ENCODE results near the gene UBE2D4.
A peak's percentile ranks its signal among the peaks of the same experiment; 100 is the strongest.

Gene UBE2D4

DNA sequence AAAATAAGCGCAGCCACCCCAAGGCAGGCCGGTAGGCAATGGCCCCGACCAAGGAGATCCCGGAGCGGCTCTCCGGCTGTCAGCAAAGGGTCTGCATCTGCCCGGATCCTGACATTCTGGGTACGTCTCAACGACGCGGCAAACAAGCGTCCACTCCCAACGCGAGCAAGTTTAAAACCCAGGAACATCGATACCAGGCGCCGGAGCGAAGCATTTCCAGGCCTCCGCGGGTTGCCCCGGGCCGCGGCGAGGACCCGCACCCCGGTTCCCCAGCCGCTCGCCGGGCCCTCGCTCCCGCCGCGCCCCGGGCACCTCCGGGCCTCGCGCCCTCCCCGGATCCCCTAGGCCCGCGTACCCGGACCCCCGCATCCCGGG lies 20.3 kb upstream of the UBE2D4 start:
- ChIA-PET CTCF (interaction anchor here (1.0 to 1.7 kb wide), 2 partner anchors 12 to 13 kb away, joined by 3 to 6 read pairs; no protein-coding TSS in a partner anchor), POLR2A (interaction anchor here (1.2 kb wide), 1 partner anchor 37 kb away, joined by 3 read pairs; the partner anchor contains the start of gene MRPS24)
- peak overlapping the region; percentile 71 for H3K4me3 ChIP-seq (ENCODE audit: low read depth, low read length)
- DNase-seq (ENCODE audit: low read depth, low spot score), result no peak
- TF ChIP-seq CTCF (IDR thresholded peaks at IDR 0.05; ENCODE audit: insufficient read depth, low read length, missing control alignments), result no peak

DNA sequence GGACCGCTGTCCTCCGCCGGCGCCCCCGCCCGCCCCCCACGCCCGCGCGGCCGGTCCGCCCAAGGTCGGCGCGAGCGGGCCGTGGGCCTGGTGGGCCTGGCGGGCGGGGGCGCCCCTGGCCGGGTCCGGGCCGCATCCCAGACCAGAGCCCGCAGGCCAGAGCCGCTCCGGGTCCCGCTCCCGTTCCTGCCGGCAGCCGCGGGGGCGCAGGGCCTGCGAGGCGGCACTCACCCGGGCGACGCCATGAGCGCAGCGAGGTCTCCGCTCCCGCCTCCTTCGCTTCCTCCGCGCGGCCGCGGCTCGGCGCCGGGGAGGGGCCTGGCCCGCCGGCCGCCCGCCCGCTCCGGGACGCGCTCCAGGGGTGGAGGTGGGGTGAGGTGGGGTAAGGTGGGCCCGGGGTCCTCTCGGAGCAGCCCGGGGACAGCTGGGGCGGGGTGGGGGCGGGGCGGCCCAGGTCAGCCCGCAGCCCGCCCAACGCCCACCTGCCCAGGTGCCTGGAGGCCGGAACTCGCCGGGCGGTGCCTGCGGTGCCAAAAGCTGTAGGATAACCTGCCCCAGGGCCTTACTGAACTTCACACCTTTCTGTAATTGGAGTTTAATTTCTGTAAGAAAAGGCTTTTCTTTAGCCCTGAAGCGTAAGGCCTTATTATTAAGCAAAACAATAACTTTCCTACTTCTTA lies 19.8 kb upstream of the UBE2D4 start, which contains the start of gene URGCP:
URGCP (minus strand) TSS at position 266 of the 680 bp plus-strand sequence; CDS start at position 245, 21 bp downstream.
- peak within 1 kb of the TSS; percentile 71 for H3K4me3 ChIP-seq (ENCODE audit: low read depth, low read length)
- CTCF ChIA-PET, result interaction anchor here (1.0 kb wide), 1 partner anchor 10 kb away, joined by 3 read pairs; no protein-coding TSS in a partner anchor
- no peak for DNase-seq (ENCODE audit: low read depth, low spot score)
- TF ChIP-seq CTCF (IDR thresholded peaks at IDR 0.05; ENCODE audit: insufficient read depth, low read length, missing control alignments), result no peak
- POLR2A ChIA-PET, result no interaction called here

GRCh38 chr7:43914795-43915194 lies 11.4 kb upstream of the UBE2D4 start:
- DNase-seq (ENCODE audit: low read depth, low spot score), result no peak
- TF ChIP-seq CTCF (IDR thresholded peaks at IDR 0.05; ENCODE audit: insufficient read depth, low read length, missing control alignments), result no peak
- POLR2A ChIA-PET, result interaction anchor here (0.7 kb wide), 1 partner anchor 11 kb away, joined by 3 read pairs; no protein-coding TSS in a partner anchor

GRCh38 chr7:43915907-43916306 lies 10.3 kb upstream of the UBE2D4 start:
- DNase-seq (ENCODE audit: low read depth, low spot score), result no peak
- POLR2A ChIA-PET, result no interaction called here
- CTCF ChIA-PET, result no interaction called here
- TF ChIP-seq CTCF (IDR thresholded peaks at IDR 0.05; ENCODE audit: insufficient read depth, low read length, missing control alignments), result no peak
- H3K4me3 ChIP-seq (ENCODE audit: low read depth, low read length), result no peak overlapping the region

More at GRCh38 chr7:43914795-43915194, 11.4 kb upstream of the UBE2D4 start:
- H3K4me3 ChIP-seq (ENCODE audit: low read depth, low read length), result no peak overlapping the region
- CTCF ChIA-PET, result no interaction called here

DNA sequence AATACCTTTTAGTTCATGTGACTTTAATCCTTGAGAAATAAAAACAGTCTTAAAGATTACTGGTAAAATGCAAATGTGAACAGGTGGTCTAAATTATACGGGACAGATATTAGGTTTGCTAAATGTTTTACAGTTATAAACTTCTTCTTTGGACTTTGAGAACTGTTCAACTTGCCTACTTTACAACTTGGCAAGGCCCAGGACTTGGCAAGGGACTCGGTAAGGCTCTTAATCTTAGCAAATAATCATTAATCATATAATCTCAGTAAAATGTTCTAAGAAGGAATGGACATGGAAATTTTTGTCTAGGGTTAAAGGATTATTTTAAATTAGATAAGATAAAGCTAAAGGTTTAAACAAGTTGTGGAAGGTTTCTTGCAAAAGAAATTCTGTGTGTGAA lies 4.8 kb upstream of the UBE2D4 start:
- DNase-seq (ENCODE audit: low read depth, low spot score), result no peak
- H3K4me3 ChIP-seq (ENCODE audit: low read depth, low read length), result no peak overlapping the region
- no peak for TF ChIP-seq CTCF (IDR thresholded peaks at IDR 0.05; ENCODE audit: insufficient read depth, low read length, missing control alignments)
- CTCF ChIA-PET, result interaction anchor here (1.4 kb wide), 1 partner anchor 14 kb away, joined by 4 read pairs; no protein-coding TSS in a partner anchor
- POLR2A ChIA-PET, result no interaction called here

GRCh38 chr7:43922726-43923125 lies 3.5 kb upstream of the UBE2D4 start:
- CTCF ChIA-PET, result interaction anchor here (0.9 kb wide), 1 partner anchor 14 kb away, joined by 3 read pairs; no protein-coding TSS in a partner anchor
- H3K4me3 ChIP-seq (ENCODE audit: low read depth, low read length), result no peak overlapping the region
- TF ChIP-seq CTCF (IDR thresholded peaks at IDR 0.05; ENCODE audit: insufficient read depth, low read length, missing control alignments), result no peak
- no peak for DNase-seq (ENCODE audit: low read depth, low spot score)
- POLR2A ChIA-PET, result no interaction called here
